Activated CD8-positive, alpha-beta memory T cell treated with anti-CD3 and anti-CD28 coated beads for 4 hours (primary cell): Measurements from ENCODE around the gene MAP3K6.

Source experiments
- DNase-seq, 2 donors: peaks; one replicate each; pipeline ENCODE4 v3.0.0-alpha.2; 2020; ENCODE audit warnings: low read depth in 2 of 2

MAP3K6 gene

DNA sequence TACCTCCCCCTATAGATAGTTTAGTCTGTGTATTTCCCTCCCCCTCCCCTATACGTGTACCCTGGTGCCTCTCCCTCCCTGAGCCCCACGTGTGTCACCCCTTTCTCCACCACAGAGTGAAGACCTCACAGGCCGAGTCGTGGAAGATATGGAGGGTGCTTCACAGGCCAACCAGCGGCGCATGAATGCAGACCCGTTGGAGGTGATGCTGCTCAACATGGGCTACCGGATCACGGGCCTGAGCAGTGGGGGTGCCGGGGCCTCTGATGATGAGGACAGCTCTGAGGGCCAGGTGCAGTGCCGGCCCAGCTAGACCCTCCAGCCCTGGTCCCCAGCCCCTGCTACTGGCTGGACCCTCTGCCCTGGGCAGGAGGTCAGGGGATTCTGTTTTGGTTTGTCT is 60.7 kb downstream of the MAP3K6 start:
- no peak for DNase-seq
